ENCODE measurements around the gene DPH2. TPM values are rescaled to one million over a fixed set of nuclear protein-coding genes. Genes with fewer than 3 reads are reported as not detected.
A peak's percentile ranks its signal among the peaks of the same experiment; 100 is the strongest.

The DPH2 gene
- polyA plus RNA-seq, 3 donors = 13.0 to 23.6 (median 14.1) TPM

DNA sequence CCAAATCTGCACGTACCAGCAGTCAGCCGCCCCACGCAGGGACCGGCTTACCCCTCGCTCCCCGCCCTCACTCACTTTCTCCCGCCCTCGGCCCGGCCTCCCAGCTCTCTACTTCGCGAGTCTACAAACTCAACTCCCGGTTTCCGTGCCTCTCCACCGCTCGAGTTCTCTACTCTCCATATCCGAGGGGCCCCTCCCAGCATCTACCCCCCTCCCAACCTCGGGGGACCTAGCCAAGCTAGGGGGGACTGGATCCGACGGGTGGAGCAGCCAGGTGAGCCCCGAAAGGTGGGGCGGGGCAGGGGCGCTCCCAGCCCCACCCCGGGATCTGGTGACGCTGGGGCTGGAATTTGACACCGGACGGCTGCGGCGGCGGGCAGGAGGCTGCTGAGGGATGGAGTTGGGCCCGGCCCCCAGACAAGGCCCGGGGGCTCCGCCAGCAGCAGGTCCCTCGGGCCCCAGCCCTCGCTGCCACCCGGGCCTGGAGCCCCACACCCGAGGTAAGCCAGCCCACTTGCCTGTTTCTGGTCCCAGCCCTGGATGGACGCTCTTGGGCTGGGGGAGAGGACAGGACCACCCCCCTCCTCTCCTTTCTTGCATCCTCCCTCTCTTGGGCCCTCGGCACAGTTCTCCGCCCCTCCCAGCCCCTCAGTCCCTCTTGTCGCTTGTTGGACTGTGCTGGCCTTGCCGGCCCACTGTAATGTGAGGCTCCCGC, 36.3 kb upstream of the DPH2 start, which contains the start of gene ARTN:
Gene ARTN, plus strand, starts transcription at position 416 of the 715 bp plus-strand sequence. CDS start 1,856 bp downstream, outside the sequence.
- Mint-ChIP-seq H3K9me3 (peaks cover 0 to 6% (median 3%) of the 10 kb centered on the region in 7 donors), H3K27me3 (ENCODE audit: low read depth in 3 of 3) (peaks cover 5 to 25% (median 11%) of the 10 kb centered on the region in 3 donors), H3K27ac (peak within 1 kb of the TSS in 3 of 7 donors; percentile 2 to 63 (median 13)), H3K4me1 (peaks cover 42% of the 10 kb centered on the region), H3K36me3 (peaks cover 7 to 12% of the 10 kb centered on the region in 2 donors), H3K4me3 (peak within 1 kb of the TSS; percentile 64 to 84)
- TF ChIP-seq, protein P1, sequence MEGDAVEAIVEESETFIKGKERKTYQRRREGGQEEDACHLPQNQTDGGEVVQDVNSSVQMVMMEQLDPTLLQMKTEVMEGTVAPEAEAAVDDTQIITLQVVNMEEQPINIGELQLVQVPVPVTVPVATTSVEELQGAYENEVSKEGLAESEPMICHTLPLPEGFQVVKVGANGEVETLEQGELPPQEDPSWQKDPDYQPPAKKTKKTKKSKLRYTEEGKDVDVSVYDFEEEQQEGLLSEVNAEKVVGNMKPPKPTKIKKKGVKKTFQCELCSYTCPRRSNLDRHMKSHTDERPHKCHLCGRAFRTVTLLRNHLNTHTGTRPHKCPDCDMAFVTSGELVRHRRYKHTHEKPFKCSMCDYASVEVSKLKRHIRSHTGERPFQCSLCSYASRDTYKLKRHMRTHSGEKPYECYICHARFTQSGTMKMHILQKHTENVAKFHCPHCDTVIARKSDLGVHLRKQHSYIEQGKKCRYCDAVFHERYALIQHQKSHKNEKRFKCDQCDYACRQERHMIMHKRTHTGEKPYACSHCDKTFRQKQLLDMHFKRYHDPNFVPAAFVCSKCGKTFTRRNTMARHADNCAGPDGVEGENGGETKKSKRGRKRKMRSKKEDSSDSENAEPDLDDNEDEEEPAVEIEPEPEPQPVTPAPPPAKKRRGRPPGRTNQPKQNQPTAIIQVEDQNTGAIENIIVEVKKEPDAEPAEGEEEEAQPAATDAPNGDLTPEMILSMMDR (IDR thresholded peaks at IDR 0.05) = no peak
- intact Hi-C loops (cut with micrococcal nuclease) = loop anchor here (1.0 to 10.0 kb wide), 3 partner anchors 170 to 399 kb away; partner anchors contain the start of gene PTPRF (in 1 of the 2)
- H3K4me2 ChIP-seq (replicated peaks; ENCODE audit: extremely low read depth, low read length, poor library complexity, severe bottlenecking) = peak within 1 kb of the TSS; percentile 93
- H3K9ac ChIP-seq (ENCODE audit: insufficient read depth, low read length, poor library complexity, severe bottlenecking) = peak within 1 kb of the TSS; percentile 60
- peaks cover 13% of the 10 kb centered on the region for H3K79me2 ChIP-seq (ENCODE audit: insufficient read depth, low read length)
- peaks cover 0 to 3% of the 10 kb centered on the region in 2 donors for H3K9me3 ChIP-seq (replicated peaks in 1 of 2; ENCODE audit: control insufficient read depth in 1 of 2, insufficient read depth in 1 of 2, low read length in 2 of 2)
- peak in 1 of 3 donors; percentile 9 for DNase-seq
- peak within 1 kb of the TSS; percentile 6 to 73 (median 32) for H3K4me3 ChIP-seq (replicated peaks in 1 of 3; ENCODE audit: low read depth in 2 of 3, low read length in 3 of 3)
- H3K27ac ChIP-seq (ENCODE audit: low read depth in 1 of 2, low read length in 2 of 2) = peak within 1 kb of the TSS in 1 of 2 donors; percentile 5
- H3K36me3 ChIP-seq (replicated peaks in 1 of 2; ENCODE audit: control insufficient read depth in 1 of 2, insufficient read depth in 2 of 2, low read length in 2 of 2) = no peaks in the 10 kb centered on the region
- peaks cover 0 to 7% of the 10 kb centered on the region in 2 donors for H3K27me3 ChIP-seq (ENCODE audit: control insufficient read depth in 2 of 2, insufficient read depth in 2 of 2, low read length in 2 of 2)
- 5% methylated on average over 40 of the region's 42 CpGs for WGBS (ENCODE audit: insufficient coverage)
- H4K20me1 ChIP-seq (ENCODE audit: insufficient read depth, low read length) = no peaks in the 10 kb centered on the region
- H2AFZ ChIP-seq (ENCODE audit: insufficient read depth, low read depth, low read length, poor library complexity, severe bottlenecking) = peak within 1 kb of the TSS; percentile 88
- H3K4me1 ChIP-seq (ENCODE audit: control insufficient read depth in 1 of 2, insufficient read depth in 2 of 2, low read length in 2 of 2) = peaks cover 35 to 39% of the 10 kb centered on the region in 2 donors

DNA sequence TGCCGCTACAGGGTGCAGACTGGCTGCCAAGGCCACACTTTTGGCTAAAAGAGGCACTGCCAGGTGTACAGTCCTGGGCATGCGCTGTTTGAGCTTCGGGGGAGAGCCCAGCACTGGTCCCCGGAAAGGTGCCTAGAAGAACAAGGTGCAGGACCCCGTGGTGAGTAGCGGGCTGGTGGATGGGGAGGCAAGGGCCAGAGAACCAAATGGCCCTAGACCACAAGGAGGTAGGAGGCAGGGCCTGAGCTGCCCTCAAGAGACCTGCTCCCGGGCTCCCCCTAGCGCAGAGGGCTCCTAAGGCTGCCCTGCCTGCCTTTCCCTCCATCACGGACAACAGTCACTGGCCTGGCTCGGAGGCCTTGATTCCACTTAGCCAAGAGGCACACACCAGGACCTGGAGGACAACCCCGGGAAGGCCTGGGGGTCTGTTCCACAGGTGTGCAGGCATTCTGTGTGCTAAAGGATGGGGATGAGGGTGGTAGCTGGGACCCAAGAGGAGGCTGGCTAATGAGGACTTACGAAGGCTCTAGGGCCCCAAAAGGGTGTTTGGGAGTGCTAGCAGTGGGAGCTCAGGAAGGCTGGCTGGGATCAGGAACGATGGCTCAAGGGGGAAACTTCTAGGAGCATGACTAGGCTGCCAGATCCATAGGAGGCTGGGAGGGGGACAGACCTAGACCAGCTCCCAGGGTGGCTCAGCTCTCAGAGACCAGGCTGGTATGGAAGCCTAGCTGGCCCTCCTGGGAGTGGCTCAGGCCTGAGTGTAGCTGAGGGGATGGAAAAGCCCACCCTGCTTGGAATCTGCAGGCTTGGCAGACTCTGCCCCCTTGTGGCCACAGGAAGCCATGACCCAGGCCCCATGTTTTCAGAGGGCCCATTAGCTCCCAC, 35.5 kb upstream of the DPH2 start:
- Histone ChIP-seq H3K4me2 (replicated peaks; ENCODE audit: extremely low read depth, low read length, poor library complexity, severe bottlenecking) (peak overlapping the region; percentile 93), H3K9ac (ENCODE audit: insufficient read depth, low read length, poor library complexity, severe bottlenecking) (peak overlapping the region; percentile 60), H3K27me3 (ENCODE audit: control insufficient read depth in 2 of 2, insufficient read depth in 2 of 2, low read length in 2 of 2) (peaks cover 0 to 7% of the 10 kb centered on the region in 2 donors), H4K20me1 (ENCODE audit: insufficient read depth, low read length) (no peaks in the 10 kb centered on the region), H3K4me3 (replicated peaks in 1 of 3; ENCODE audit: low read depth in 2 of 3, low read length in 3 of 3) (peak overlapping the region in 1 of 3 experiments; percentile 73), H3K79me2 (ENCODE audit: insufficient read depth, low read length) (peaks cover 13% of the 10 kb centered on the region), H3K9me3 (replicated peaks in 1 of 2; ENCODE audit: control insufficient read depth in 1 of 2, insufficient read depth in 1 of 2, low read length in 2 of 2) (peaks cover 0 to 3% of the 10 kb centered on the region in 2 donors), H2AFZ (ENCODE audit: insufficient read depth, low read depth, low read length, poor library complexity, severe bottlenecking) (peak overlapping the region; percentile 88), H3K4me1 (ENCODE audit: control insufficient read depth in 1 of 2, insufficient read depth in 2 of 2, low read length in 2 of 2) (peaks cover 35 to 39% of the 10 kb centered on the region in 2 donors), H3K36me3 (replicated peaks in 1 of 2; ENCODE audit: control insufficient read depth in 1 of 2, insufficient read depth in 2 of 2, low read length in 2 of 2) (no peaks in the 10 kb centered on the region), H3K27ac (ENCODE audit: low read depth in 1 of 2, low read length in 2 of 2) (no peak overlapping the region)
- TF ChIP-seq, protein P1 (IDR thresholded peaks at IDR 0.05) = peak; percentile 98
- H3K4me3 Mint-ChIP-seq = peak overlapping the region; percentile 64 to 84
- intact Hi-C loops (cut with micrococcal nuclease) = loop anchor here (1.0 to 10.0 kb wide), 3 partner anchors 171 to 400 kb away; partner anchors contain the start of gene PTPRF (in 1 of the 2)
- H3K27me3 Mint-ChIP-seq (ENCODE audit: low read depth in 3 of 3) = peaks cover 6 to 25% (median 11%) of the 10 kb centered on the region in 3 donors
- H3K4me1 Mint-ChIP-seq = peaks cover 44% of the 10 kb centered on the region
- WGBS (ENCODE audit: insufficient coverage) = 29% methylated on average over 10 of the region's 13 CpGs
- H3K9me3 Mint-ChIP-seq = peaks cover 0 to 4% (median 3%) of the 10 kb centered on the region in 7 donors
- peak; percentile 63 to 67 (median 67) for DNase-seq
- peak overlapping the region in 1 of 7 donors; percentile 13 for H3K27ac Mint-ChIP-seq
- peaks cover 6 to 12% of the 10 kb centered on the region in 2 donors for H3K36me3 Mint-ChIP-seq
